ENCODE measurements around the gene STUM. TPM values are rescaled to one million over a fixed set of nuclear protein-coding genes. Genes with fewer than 3 reads are reported as not detected.
A peak's percentile ranks its signal among the peaks of the same experiment; 100 is the strongest.

The STUM gene
- total RNA-seq, 4 donors from 2014 or later: 0.15 to 3.2 (median 0.34) TPM

GRCh38 chr1:226547754-226548191 is 791 bp upstream of the STUM start:
- no peaks in the 10 kb centered on the region for H3K9me3 ChIP-seq
- no peaks in the 10 kb centered on the region for H3K36me3 ChIP-seq
- no peak for DNase-seq
- H3K27ac ChIP-seq: peak overlapping the region in 2 of 4 donors; percentile 70 to 86
- intact Hi-C loops (cut with DNase I): loop anchor here (5.0 kb wide), 1 partner anchor 65 kb away; no protein-coding TSS in a partner anchor
- peaks cover 21 to 44% (median 21%) of the 10 kb centered on the region in 3 donors for H3K4me1 ChIP-seq
- H3K4me3 ChIP-seq: peak overlapping the region in 3 of 4 donors; percentile 46 to 73 (median 63)
- peaks cover 0 to 69% (median 5%) of the 10 kb centered on the region in 4 donors for H3K27me3 ChIP-seq
- 3 to 5% methylated on average over 13 to 16 of the region's 16 CpGs for WGBS, 2 donors
- TF ChIP-seq POLR2A (IDR thresholded peaks at IDR 0.05) (no peak), CTCF (IDR thresholded peaks at IDR 0.05) (peak; percentile 71 to 89 (median 82))

- WGBS, 2 donors: 0 to 3% methylated on average over 2 to 5 of the region's 73 CpGs
- peak in 1 of 4 donors; percentile 31 for TF ChIP-seq POLR2A (IDR thresholded peaks at IDR 0.05)
- peak in 1 of 6 experiments; percentile 2 for TF ChIP-seq CTCF (IDR thresholded peaks at IDR 0.05)
- peak overlapping the region; percentile 64 to 86 (median 77) for H3K27ac ChIP-seq
Observed at GRCh38 chr1:226549094-226549936, 751 bp downstream of the STUM start.

GRCh38 chr1:226549937-226550671 is 1.5 kb downstream of the STUM start:
- WGBS, 2 donors: 4% methylated on average over 10 to 12 of the region's 21 CpGs
- Histone ChIP-seq H3K4me3 (peak overlapping the region; percentile 39 to 73 (median 54)), H3K4me1 (peaks cover 20 to 42% (median 21%) of the 10 kb centered on the region in 3 donors), H3K27me3 (peaks cover 0 to 76% (median 5%) of the 10 kb centered on the region in 4 donors), H3K36me3 (no peaks in the 10 kb centered on the region), H3K9me3 (no peaks in the 10 kb centered on the region), H3K27ac (peak overlapping the region; percentile 64 to 86 (median 77))
- no peak for DNase-seq
- intact Hi-C loops (cut with DNase I): loop anchor here (5.0 kb wide), 1 partner anchor 62 kb away; no protein-coding TSS in a partner anchor
- TF ChIP-seq POLR2A (IDR thresholded peaks at IDR 0.05): no peak
- peak in 1 of 6 experiments; percentile 11 for TF ChIP-seq CTCF (IDR thresholded peaks at IDR 0.05)

More at GRCh38 chr1:226549094-226549936, 751 bp downstream of the STUM start:
- Histone ChIP-seq H3K4me1 (peaks cover 20 to 42% (median 21%) of the 10 kb centered on the region in 3 donors), H3K27me3 (peaks cover 0 to 69% (median 5%) of the 10 kb centered on the region in 4 donors), H3K36me3 (no peaks in the 10 kb centered on the region), H3K9me3 (no peaks in the 10 kb centered on the region), H3K4me3 (peak overlapping the region; percentile 39 to 73 (median 54))
- intact Hi-C loops (cut with DNase I): loop anchor here (5.0 kb wide), 1 partner anchor 63 kb away; no protein-coding TSS in a partner anchor
- no peak for DNase-seq

- Histone ChIP-seq H3K9me3 (no peaks in the 10 kb centered on the region), H3K4me1 (peaks cover 20 to 42% (median 21%) of the 10 kb centered on the region in 3 donors), H3K27ac (peak overlapping the region in 1 of 4 donors; percentile 70), H3K4me3 (no peak overlapping the region), H3K27me3 (peaks cover 0 to 77% (median 5%) of the 10 kb centered on the region in 4 donors), H3K36me3 (no peaks in the 10 kb centered on the region)
- TF ChIP-seq CTCF (IDR thresholded peaks at IDR 0.05): no peak
- TF ChIP-seq POLR2A (IDR thresholded peaks at IDR 0.05): no peak
- no peak for DNase-seq
- WGBS, 2 donors: 31 to 45% methylated on average over 4 to 5 of the region's 5 CpGs
- intact Hi-C loops (cut with DNase I): no loop called here
Observed at GRCh38 chr1:226550672-226551041, 2.1 kb downstream of the STUM start.
